Left ventricle myocardium superior (tissue), 1 donor: Measurements from ENCODE around the gene FBXO34. TPM values are rescaled to one million over a fixed set of nuclear protein-coding genes. Genes with fewer than 3 reads are reported as not detected.
"Not testable (repeated sequence)": the region's sequence is repeated elsewhere in the genome, so short reads cannot be mapped to it uniquely, and the experiment has no call there.

Source experiments
- ATAC-seq: fragments of 200-7000 bp; cut with Tn5 transposase; one replicate; pipeline ENCODE4 v1.9.1; 2020; ENCODE audit warnings: mild to moderate bottlenecking, moderate library complexity
- DNase-seq: peaks from one replicate; pipeline ENCODE4 v3.0.0-alpha.2; 2020
- intact Hi-C: fragments of 100-400 bp; cut with micrococcal nuclease; formaldehyde crosslinking; loops from one replicate; pipeline ENCODE4 v1.11.0; 2022
- total RNA-seq: library from RNA; stranded (reverse); fragmentation: NEBNext Ultra II Directional; extraction: Animal tissue kit (Norgen Biotek cat#: 25700); gene quantifications from one replicate; pipeline ENCODE4 v1.2.1, GENCODE V29; 2021
- donor health status: DM: no; HTN: yes; CAD: no; lungs with severe emphysema.

The FBXO34 gene
- total RNA-seq, 1 donor from 2014 or later, result 27.2 TPM

- ATAC-seq (peak; percentile 4), DNase-seq (no peak)
- intact Hi-C loops, result no loop called here
These were observed 31.9 kb downstream of the FBXO34 start for GRCh38 chr14:55303125-55303499.

- ATAC-seq (peak; percentile 13), DNase-seq (no peak)
- intact Hi-C loops, result no loop called here
These were observed 32.5 kb downstream of the FBXO34 start for GRCh38 chr14:55303691-55304145.

GRCh38 chr14:55306938-55307589 is 35.8 kb downstream of the FBXO34 start:
- no peak for DNase-seq
- ATAC-seq, result peak; percentile 42
- intact Hi-C loops, result no loop called here

- intact Hi-C loops, result no loop called here
- ATAC-seq, result no peak
- no peak for DNase-seq
These were observed 37.9 kb downstream of the FBXO34 start for GRCh38 chr14:55309154-55309553.

- no peak for ATAC-seq
These were observed 38.6 kb downstream of the FBXO34 start for GRCh38 chr14:55309761-55310365.

GRCh38 chr14:55312379-55313030 is 41.3 kb downstream of the FBXO34 start:
- intact Hi-C loops, ATAC-seq, DNase-seq: not testable (repeated sequence)

More at GRCh38 chr14:55309761-55310365, 38.6 kb downstream of the FBXO34 start:
- intact Hi-C loops, result no loop called here
- no peak for DNase-seq

GRCh38 chr14:55313480-55313879 is 42.3 kb downstream of the FBXO34 start:
- DNase-seq (no peak), ATAC-seq (no peak)
- intact Hi-C loops, result no loop called here

GRCh38 chr14:55314449-55314848 is 43.2 kb downstream of the FBXO34 start:
- DNase-seq (no peak), ATAC-seq (no peak)
- intact Hi-C loops, result no loop called here

- intact Hi-C loops, result no loop called here
- ATAC-seq, result peak; percentile 35
These were observed 45.3 kb downstream of the FBXO34 start for GRCh38 chr14:55316564-55316963.

GRCh38 chr14:55317542-55318306 is 46.5 kb downstream of the FBXO34 start:
- DNase-seq (no peak), ATAC-seq (no peak)
- intact Hi-C loops, result no loop called here

More at GRCh38 chr14:55316564-55316963, 45.3 kb downstream of the FBXO34 start:
- DNase-seq, result no peak

- DNase-seq, result no peak
- ATAC-seq, result no peak
- intact Hi-C loops, result no loop called here
These were observed 47.5 kb downstream of the FBXO34 start for GRCh38 chr14:55318694-55319093.

GRCh38 chr14:55323910-55324309 is 52.7 kb downstream of the FBXO34 start:
- DNase-seq (no peak), ATAC-seq (no peak)
- intact Hi-C loops, result no loop called here

GRCh38 chr14:55324812-55325211 is 53.6 kb downstream of the FBXO34 start:
- ATAC-seq (no peak), DNase-seq (no peak)
- intact Hi-C loops, result no loop called here

- no peak for ATAC-seq
- DNase-seq, result no peak
- intact Hi-C loops, result no loop called here
These were observed 56.0 kb downstream of the FBXO34 start for GRCh38 chr14:55327179-55327578.

- no peak for DNase-seq
- ATAC-seq, result peak; percentile 49
- intact Hi-C loops, result no loop called here
These were observed 57.1 kb downstream of the FBXO34 start for GRCh38 chr14:55328317-55328716.

- intact Hi-C loops, result no loop called here
- ATAC-seq (no peak), DNase-seq (no peak)
These were observed 58.9 kb downstream of the FBXO34 start for GRCh38 chr14:55329999-55330710.

GRCh38 chr14:55332654-55333570 is 61.7 kb downstream of the FBXO34 start:
- no peak for DNase-seq
- intact Hi-C loops, result no loop called here
- peak; percentile 12 for ATAC-seq
